GM18867 (cell line): ENCODE measurements around the gene CORO2A.
"Not testable (repeated sequence)": the region's sequence is repeated elsewhere in the genome, so short reads cannot be mapped to it uniquely, and the experiment has no call there.

ENCODE experiments used
- ATAC-seq: cut with Tn5 transposase; IDR thresholded peaks from one replicate; pipeline ENCODE4 v1.9.1; 2021; ENCODE audit warnings: mild to moderate bottlenecking, moderate library complexity; ENCODE audit not compliant: unreplicated experiment

CORO2A gene

DNA sequence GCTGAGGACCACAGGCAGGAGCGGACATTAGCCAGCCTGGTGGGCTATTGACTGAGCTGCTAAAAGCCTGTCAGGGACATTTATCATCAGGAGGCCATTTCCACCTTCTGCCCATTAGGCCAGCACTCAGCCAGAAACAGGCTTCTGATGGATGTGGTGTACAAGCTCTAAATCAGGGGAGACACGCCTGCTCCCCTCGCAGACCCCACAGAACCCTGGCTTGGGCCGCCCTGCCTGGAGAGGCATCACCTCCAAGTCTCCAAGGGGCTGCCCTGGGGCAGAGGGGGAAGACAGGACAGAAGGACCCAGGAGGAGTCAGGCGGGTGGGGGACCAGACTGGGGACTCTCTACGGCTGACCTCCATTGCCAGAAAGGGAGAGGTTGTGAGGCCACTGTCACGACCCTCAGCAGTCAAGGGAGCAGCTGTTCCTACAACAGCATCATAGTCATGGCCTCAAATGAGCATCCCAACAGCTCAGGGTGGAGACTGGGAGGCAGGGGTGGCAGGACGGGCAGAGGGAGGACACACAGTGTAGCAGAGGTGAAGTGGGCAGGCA, 49.4 kb downstream of the CORO2A start:
- ATAC-seq = no peak

DNA sequence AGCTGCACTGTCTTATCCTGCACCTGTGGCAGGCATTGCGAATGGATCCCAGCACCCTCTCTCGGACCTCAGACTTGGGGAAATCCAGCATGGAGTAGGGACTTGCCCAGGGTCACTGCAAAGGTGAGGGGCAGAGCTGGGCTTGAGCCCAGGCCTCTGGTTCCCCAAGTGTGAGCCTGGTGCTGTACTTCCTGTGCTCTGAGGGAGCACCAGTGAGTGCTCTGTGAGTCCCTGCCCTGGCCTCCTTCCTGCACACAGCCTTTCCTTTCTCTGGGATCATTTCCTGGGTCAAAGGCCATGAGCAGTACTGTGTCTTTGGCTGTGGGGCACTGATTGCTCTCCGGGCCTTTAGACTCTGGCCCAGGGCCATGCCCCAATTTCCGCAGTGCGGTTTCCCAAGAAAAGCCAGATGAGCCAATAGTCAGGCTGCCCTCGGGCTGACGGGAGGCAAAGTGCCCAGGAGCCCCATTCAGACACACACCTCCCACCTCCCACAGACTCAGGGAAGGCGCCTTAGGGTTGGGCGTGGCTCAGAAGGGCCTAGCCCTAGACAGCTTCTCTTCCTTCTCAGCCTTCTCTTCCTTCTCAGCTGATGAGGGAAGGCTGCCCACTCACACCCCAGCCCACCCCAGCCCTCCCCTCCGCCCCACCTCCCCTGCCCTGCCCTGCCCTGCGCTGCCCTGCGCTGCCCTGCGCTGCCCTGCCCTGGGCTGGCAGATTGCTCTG, 50.1 kb downstream of the CORO2A start:
- no peak for ATAC-seq

DNA sequence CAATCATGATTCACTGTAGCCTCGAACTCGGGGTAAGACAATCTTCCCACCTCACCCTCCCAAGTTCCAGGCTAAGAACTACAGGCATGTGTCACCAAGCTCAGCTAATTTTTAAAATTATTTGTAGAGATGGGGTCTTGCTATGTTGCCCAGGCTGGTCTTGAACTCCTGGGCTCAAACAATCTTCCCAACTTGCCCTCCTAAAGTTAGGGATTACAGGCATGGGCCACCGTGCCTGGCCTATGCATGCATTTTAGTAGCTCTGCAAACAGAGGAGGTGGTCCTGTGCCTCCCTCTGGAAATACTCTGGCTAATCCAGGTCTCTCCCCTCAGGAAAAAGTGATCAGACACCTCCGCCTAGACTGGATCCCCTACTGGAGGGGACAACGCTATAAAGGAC, 51.9 kb downstream of the CORO2A start:
- no peak for ATAC-seq

DNA sequence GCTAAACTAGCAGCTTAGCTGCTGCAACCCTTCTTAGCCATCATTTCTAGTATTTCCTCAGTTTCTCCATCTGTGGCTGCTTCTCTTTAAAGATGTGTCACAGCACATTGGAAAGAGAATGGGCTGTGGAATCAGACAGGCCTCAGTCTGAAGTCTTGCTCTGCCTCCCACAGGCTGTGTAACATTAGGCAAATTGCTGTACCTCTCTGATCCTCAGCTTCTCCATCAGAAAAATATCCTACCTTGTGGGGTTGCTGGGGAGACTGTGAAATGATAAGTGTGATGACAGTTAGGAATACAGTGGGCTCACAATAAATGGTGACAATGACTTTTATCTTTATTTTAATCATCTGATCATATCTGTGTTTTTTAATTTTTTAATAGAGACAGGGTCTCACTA, 55.9 kb downstream of the CORO2A start:
- ATAC-seq = no peak

DNA sequence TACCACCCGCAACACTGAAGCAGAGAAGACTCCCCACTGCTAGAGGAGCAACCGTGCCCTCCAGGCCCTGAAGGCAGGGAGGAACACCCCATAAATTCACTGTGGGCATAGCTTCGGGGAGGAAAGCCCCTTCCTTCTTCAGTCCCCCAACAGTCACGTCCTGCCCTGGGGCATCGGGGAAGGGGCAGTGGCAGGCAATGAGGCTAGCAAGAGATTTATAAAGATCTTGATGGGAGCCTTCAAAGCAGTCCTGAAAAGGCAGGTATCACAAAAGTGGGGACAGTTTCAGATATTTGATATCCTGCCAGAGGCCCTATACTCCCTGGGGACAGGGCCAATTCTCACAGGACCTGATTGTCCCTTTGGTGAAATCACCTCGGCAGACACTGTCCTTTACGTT, 56.5 kb downstream of the CORO2A start:
- no peak for ATAC-seq

DNA sequence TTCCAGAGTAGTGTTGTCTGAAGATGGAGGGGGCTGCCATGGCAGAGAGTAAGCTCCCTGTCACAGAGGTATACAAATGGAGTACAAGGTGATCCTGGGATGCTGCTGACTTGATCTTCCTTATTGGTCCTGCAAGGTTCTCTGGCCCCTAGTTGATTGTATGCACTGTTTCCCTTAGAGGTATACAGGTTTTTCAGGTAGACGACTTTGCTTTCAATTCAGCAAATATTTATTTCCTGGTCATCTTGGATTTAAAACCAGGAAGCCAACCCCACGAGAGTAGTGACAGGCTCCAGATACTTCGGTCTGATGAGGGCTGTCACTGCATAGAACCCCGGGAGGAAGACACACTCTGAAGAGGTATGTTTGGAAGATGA, 56.9 kb downstream of the CORO2A start:
- no peak for ATAC-seq

DNA sequence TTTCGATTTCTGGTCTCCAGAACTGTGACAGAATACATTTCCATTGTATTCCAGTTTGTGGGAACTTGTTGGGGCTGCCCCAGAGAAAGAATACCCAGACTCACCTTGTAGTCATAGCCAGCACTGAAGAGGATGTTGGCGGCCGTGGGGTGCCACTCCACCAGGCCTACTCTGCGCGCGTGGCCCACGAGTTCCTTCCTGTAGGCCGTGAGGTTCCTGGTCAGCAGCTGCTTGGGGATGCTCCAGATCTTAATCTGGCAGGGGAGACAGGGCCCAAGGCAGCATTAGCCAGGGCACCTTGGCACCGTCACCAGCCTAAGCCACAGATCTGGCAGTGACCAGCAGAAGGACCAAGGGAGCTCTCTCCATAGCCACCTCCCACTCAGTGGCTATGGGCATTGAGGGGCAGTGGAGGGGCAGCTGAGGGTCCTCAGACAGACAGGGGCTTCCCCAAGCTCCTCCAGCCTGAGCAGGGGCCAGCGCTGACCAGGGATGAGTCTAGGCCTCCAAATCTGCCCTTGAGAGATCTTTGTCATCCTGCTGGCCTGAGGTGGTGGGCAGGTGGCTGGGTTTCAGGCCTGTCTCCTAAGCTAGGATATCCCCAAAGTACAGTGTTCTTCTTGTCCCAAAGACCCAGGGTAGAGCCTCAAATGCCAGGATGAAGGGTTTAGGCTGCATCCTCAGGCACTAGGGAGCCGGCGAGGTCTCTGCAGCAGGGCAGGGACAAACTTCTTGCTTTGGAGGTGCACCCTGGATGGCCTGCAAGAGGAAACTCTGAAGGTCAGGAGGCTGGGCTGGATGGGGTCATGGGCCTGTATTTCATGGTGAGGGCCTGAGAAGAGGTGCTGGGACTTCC, 57.5 kb downstream of the CORO2A start:
- no peak for ATAC-seq

DNA sequence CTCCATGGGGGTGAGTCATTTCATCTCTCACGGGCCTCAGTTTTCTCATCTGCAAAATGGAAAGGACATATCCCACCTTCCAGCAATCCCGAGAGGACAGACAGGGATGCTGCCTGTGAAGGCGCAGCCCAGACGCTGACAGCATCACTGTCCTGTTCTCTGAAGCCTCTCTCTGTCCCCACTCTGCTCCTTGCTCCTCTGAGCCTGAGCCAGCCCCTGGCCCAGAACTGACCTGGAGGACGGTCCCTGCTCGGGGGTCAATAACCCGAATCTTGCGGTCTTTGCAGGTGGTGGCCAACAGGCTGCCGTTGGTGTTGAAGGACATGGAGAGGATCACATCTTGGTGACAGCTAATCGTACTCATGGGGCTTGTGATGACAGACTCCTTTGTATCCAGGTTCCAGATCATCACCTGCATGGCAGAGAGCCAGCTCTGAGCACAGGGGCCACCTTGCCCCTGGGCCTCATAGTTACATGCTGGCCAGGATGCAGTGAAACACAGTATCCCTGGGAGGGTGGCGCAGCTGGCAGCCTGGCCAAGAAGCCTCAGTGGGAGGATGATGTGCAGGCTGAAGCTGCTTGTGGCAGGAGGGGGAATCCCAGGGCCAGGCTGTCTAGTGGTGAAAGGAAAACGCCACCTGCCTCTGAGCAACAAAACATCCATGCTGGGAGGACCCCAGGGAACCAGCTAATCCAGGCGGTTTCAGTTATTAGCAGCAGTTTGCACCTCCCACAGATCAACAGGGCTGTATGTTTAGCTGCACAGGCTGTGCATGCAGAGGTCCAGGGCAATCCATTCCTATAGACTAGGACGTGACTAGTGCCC, 59.4 kb downstream of the CORO2A start:
- ATAC-seq = no peak

DNA sequence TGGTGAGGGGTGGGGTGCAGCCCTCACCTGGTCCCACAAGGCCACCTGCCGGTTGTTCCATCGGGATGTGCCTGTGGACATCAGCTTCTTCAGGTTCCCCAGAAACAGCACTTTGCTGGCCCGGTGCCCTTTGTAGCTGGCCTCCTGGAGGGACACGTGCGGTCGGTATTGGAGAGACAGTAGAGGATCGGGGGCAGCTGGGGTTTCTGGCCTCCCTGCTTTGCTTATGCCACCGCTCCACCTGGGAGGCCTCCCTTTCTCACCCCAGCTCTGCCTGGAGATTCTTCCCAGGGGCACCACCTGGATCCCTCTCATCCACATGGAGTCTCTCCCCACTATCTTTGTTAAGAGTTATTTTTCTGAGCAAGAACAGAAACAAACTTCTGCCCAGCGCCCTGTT, 60.3 kb downstream of the CORO2A start:
- ATAC-seq = no peak

DNA sequence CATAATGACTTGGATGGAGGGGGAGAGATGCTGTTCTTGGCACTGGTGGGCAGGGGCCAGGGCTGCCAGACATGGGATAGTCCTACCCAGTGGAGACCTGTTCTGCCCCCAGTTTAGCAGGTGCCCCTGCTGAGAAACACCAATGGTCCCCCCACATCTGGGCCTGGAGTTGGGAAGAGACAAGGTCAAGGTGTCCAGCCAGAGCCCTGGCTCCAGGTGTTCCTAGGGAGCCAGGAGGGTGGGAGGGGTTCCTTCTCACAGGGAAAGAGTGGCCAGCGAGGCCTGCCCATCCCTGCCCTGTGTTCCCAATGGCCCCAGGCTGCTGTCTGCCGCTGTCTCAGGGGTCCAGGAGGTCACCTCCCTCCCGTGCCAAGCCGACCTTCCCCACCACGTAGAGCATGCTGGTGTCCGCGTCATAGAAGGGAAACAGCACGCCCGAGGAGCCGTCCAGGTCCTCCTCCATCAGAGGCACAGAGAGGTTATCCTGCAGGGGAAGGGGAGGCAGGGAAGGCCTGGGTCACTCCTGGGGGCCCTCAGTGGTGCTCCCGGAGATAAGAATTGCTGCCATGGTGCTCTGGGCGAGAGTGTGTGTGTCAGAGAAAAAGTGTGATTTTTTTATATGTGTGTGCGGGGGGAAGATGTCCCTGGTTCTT, 61.7 kb downstream of the CORO2A start:
- ATAC-seq = no peak

DNA sequence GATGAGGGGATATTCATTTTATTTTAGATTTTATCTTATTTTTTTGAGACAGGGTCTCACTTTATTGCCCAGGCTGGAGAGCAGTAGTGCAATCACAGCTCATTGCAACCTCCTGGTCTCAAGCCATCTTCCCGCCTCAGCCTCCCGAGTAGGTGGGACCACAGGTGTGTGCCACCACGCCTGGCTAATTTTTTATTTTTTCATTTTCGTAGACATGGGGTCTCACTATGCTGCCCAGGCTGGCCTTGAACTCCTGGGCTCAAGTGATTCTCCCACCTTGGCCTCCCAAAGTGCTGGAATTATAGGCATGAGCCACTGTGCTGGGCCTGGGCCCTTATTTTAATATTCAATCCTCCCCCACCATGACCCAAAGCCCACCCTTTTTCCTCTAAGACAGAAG, 62.4 kb downstream of the CORO2A start:
- not testable (repeated sequence) for ATAC-seq

DNA sequence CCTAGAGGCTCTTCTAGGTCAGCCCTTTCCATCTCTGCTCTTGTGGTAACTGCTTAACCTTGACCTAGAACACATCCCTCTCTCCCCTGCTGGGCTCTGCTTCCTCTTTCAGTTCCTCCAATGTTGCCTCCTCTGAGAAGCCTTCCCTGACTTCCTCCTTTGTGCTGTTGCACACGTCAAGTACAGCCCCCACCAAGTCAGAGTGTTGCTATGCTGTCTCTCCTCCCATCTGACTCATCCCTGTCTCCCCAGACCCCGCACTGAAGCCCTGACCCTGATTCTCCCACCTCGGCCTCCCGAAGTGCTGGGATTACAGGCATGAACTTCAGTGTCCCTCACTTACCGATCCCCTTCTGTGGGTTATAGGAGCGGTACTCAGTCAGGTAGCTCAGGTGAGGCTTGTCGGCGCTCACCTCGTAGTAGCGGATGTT, 63.0 kb downstream of the CORO2A start:
- peak; percentile 78 for ATAC-seq

DNA sequence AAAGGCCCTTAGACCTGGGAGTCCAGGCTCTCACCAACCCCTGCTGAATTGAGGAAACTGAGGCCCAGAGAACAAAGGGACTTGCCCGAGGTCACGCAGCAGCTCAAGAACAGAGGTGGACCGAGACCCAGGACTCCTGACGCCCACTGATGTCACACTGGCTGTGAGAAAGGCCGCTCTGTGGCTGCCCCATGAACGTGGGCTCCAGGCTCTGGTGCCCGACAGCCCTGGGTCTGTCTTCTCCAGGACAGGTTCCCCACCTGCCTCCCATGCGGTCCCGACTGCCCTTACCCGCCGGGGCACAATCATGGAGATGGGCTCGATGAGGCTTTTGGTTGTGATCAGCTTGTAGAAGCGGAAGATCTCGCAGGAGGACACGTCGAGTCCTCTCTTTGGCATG, 64.1 kb downstream of the CORO2A start:
- ATAC-seq = no peak

DNA sequence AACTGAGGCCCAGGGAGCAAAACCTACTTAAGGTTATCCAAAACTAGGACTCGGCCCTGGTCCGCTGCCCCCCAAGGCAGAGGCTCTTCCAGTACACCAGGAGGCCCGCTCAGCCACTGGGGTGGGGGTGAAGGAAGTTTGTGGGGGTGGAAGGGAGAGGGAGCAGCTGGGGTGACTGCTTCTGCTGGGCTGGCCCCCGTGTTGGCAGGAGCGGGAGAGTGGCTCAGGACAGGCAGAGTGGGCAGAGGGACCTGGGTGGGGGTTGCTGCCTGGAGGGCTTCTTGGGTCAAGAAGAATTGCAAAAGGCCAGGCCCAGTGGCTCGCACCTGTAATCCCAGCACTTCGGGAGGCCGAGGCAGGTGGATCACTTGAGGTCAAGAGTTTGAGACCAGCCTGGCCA, 65.2 kb downstream of the CORO2A start:
- ATAC-seq = no peak

DNA sequence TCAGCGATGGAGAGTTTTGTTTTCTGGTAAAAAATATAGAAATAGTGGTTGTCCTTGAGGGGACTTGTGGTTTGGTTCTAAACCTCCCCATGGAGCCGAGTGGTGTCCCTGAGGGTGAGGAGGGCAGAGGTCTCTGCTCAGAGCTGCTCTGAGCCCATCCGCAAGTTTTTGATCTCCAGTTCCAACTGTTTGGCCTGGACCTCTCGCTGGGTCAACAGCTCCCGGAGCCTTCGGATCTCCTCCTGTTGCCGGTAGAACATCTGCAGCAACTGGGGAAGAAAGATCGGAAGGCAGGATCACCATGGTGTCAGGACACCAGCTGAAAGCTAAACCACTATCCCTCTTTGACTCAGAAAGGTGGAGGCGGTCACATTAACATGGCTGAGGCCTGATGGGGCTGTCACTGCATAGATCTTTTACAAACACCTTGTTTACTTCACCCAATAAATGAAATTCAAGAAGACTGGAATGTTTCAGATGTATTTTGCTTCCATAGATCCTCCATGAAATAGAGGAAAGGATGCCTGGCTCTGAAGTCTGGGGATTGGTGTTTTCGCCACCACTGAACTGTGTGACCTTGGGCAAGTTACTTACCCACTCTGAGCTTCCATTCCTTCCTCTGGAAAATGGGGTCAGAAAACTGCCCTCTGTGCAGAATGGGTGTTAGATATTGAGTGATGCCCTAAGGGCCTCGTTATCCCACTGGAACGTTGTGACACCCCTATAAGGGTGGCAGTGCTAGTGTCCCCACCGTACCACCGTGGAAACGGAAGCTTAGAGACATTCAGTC, 67.6 kb downstream of the CORO2A start:
- no peak for ATAC-seq

DNA sequence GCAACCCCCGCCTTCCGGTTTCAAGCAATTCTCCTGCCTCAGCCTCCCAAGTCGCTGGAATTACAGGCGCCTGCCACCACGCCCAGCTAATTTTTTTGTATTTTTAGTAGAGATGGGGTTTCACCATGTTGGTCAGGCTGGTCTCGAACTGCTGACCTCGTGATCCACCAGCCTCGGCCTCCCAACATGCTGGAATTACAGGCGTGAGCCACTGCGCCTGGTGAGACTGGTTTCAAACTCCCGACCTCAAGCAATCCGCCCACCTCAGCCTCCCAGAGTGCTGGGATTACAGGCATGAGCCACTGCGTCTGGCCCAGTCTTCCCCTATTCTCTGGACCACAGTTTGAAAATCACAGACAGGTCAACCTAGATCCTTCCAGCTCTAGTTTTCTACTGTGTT, 68.3 kb downstream of the CORO2A start:
- not testable (repeated sequence) for ATAC-seq

DNA sequence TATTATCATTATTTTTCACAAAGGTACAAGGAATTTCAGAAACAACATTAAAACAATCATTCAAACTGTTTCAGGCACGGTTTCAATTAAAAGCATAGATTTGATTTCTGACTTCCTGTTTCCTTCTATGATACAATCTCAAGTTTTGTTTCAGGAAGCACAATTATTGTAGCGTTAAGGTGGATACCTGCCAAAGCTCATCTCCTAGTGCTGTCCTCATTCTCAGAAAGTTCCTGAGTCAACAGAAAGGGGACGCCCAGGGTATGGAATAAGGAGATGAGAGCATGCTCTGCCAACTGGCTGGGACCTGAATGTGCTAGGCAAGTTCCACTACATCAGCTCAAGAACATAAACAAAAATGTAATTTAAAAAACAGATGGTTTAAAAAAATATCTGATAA, 71.4 kb downstream of the CORO2A start:
- ATAC-seq = no peak

DNA sequence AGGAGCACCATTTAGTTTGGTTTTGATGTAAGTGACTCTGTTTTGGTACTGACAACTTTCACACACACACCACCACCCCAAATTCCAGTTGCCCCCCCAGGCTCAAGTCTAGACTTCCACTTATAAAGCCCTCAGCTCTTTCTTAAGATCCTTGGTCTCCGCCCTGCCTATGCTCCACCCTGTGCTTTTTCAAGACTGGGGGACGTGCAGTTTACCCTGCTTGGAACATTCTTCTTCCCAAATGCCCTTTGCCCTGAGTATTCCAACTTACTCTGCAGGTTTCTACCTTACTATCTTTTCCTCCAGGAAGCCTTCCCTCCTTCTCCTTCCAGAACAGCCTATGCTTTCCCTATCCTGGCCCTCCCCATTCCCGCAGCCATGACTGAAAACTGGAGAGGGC, 72.0 kb downstream of the CORO2A start:
- ATAC-seq = no peak

DNA sequence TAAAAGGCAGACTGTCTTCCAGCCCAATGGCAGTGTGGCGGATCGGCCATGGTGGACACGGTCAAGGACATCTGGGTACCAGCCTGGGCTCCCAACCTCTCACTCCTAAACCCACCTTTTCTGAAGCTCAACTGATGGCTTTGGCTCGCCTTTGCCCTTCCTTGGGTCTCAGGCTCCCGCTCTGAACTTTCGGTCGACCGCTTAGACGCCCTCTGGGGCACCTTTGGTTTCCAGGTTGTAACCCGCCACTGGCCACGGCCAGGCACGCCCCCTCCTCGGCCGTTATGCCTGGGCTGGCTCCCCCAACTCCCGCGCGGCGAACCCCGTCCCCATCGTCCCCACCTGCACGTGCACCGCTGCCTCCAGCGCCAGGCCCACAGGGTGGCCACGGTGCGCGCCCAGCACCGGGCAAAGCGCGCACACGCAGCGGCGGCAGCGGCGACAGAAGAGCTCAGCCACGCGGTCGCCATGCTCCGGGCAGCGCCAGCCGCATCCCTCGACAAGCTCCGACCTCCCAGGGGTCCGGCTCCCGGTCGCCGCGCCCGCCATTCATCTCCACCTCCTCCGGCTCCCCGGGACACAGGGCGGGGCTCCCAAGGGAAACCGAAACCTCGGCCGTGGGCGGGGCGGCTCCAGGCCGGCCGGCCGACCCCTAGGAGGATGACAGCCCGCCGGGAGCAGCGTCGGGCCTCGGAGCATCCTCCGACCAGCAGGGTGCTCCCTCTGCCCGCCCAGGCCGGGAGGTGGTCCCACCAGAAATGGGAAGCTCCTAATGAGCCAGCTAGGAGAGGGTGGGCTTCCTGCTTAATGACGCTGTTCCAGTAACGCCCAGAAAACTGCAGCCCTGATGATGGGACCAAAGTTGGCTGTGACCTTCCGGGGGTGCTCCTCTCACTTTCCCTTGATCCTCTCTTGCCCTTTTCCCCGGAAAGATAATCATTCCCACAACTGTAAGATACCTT, 73.5 kb downstream of the CORO2A start, which contains the start of gene TRIM14:
Gene TRIM14 (minus strand): TSS at position 583 of the 962 bp plus-strand sequence. CDS start 34 bp downstream, at position 549.
- ATAC-seq = peak; percentile 63
